Small intestine (tissue), 7 donors: ENCODE results near the gene DTHD1. TPM values are rescaled to one million over a fixed set of nuclear protein-coding genes. Genes with fewer than 3 reads are reported as not detected.

Source experiments
- DNase-seq, 2 donors: peaks; one replicate each; pipeline versions ENCODE4 v3.0.0 to v3.0.0-alpha.2; 2013
- FAIRE-seq: peaks from 2 replicates; lab custom pipeline; 2012; peaks lifted over from hg19 to GRCh38; lab: Jason Lieb, UNC
- H3K27ac ChIP-seq, 3 donors: one replicate each; pipeline ENCODE4 v1.5.1; 2013; ENCODE audit warnings: low read length in 2 of 3, mild to moderate bottlenecking in 2 of 3, control low read depth in 1 of 3, inconsistent platforms in 1 of 3, low read depth in 1 of 3, moderate library complexity in 1 of 3
- H3K27me3 ChIP-seq, 3 donors: one replicate each; pipeline ENCODE4 v1.6.1; 2013; ENCODE audit warnings: low read length in 3 of 3, inconsistent platforms in 1 of 3; ENCODE audit not compliant: control insufficient read depth in 3 of 3, insufficient read depth in 3 of 3
- H3K36me3 ChIP-seq, 3 donors: one replicate each; pipeline ENCODE4 v1.6.1; 2013; ENCODE audit warnings: low read length in 3 of 3, inconsistent platforms in 1 of 3, low read depth in 1 of 3, mild to moderate bottlenecking in 1 of 3, moderate library complexity in 1 of 3; ENCODE audit not compliant: control insufficient read depth in 3 of 3, insufficient read depth in 2 of 3
- H3K4me1 ChIP-seq, 3 donors: one replicate each; pipeline ENCODE4 v1.6.1; 2013; ENCODE audit warnings: low read length in 2 of 3, inconsistent platforms in 1 of 3, low read depth in 1 of 3, mild to moderate bottlenecking in 1 of 3, moderate library complexity in 1 of 3; ENCODE audit not compliant: control insufficient read depth in 3 of 3, insufficient read depth in 2 of 3
- H3K4me3 ChIP-seq, 3 donors: one replicate each; pipeline ENCODE4 v1.5.1; 2013; ENCODE audit warnings: low read length in 3 of 3, control low read depth in 1 of 3, inconsistent platforms in 1 of 3, low read depth in 1 of 3, mild to moderate bottlenecking in 1 of 3, moderate library complexity in 1 of 3
- H3K9me3 ChIP-seq, 2 donors: one replicate each; pipeline ENCODE4 v1.6.1; 2013; ENCODE audit warnings: low read depth in 1 of 2, low read length in 1 of 2; ENCODE audit not compliant: control insufficient read depth in 2 of 2, insufficient read depth in 1 of 2
- WGBS, 3 donors: extraction: QIAGEN DNeasy Blood & Tissue Kit; methylation state at CpG; one replicate each; pipeline ENCODE4 v1.1.7; 2013; 5-methylcytosine and 5-hydroxymethylcytosine counted together
- polyA plus RNA-seq, 4 donors: library from polyadenylated mRNA; stranded (reverse) in 3 of 4; unstranded in 1 of 4; fragments of 200-250 nt in 3 of 4; fragments of 120-200 nt in 1 of 4; gene quantifications; one replicate each; pipeline versions ENCODE4 v1.2.1 to v1.2.3, GENCODE V29; 2013
- donor health status: healthy with polysubstance abuse.
- donor health status: control.
- donor health status: control.
- donor health status: Bipolar disorder and iron deficiency.
- donor health status: healthy.

The DTHD1 gene
- polyA plus RNA-seq, 4 donors = 0.01 to 0.27 (median 0.04) TPM; not detected in 1

- no peak for FAIRE-seq
Measured at GRCh38 chr4:36280555-36280954, 861 bp upstream of the DTHD1 start.

GRCh38 chr4:36282503-36283030 is 1.2 kb downstream of the DTHD1 start:
- DNase-seq = no peak

More at GRCh38 chr4:36280555-36280954, 861 bp upstream of the DTHD1 start:
- Histone ChIP-seq H3K27me3 (no peaks in the 10 kb centered on the region), H3K27ac (peak overlapping the region in 1 of 3 donors; percentile 45), H3K4me1 (no peaks in the 10 kb centered on the region), H3K36me3 (no peaks in the 10 kb centered on the region), H3K4me3 (no peak overlapping the region), H3K9me3 (no peaks in the 10 kb centered on the region)
- 61 to 72% (median 67%) methylated on average over 4 of the region's 4 CpGs for WGBS, 3 donors
- no peak for DNase-seq

GRCh38 chr4:36283912-36284465 is 2.6 kb downstream of the DTHD1 start:
- Histone ChIP-seq H3K36me3 (no peaks in the 10 kb centered on the region), H3K27ac (no peak overlapping the region), H3K4me3 (no peak overlapping the region), H3K4me1 (no peaks in the 10 kb centered on the region), H3K9me3 (no peaks in the 10 kb centered on the region), H3K27me3 (no peaks in the 10 kb centered on the region)
- FAIRE-seq (no peak), DNase-seq (no peak)
- 77 to 92% (median 81%) methylated on average over 2 of the region's 2 CpGs for WGBS, 3 donors

More at GRCh38 chr4:36282503-36283030, 1.2 kb downstream of the DTHD1 start:
- FAIRE-seq = no peak
- no peaks in the 10 kb centered on the region for H3K27me3 ChIP-seq
- H3K27ac ChIP-seq = no peak overlapping the region
- no peak overlapping the region for H3K4me3 ChIP-seq
- no peaks in the 10 kb centered on the region for H3K36me3 ChIP-seq
- no peaks in the 10 kb centered on the region for H3K9me3 ChIP-seq
- no peaks in the 10 kb centered on the region for H3K4me1 ChIP-seq

DNA sequence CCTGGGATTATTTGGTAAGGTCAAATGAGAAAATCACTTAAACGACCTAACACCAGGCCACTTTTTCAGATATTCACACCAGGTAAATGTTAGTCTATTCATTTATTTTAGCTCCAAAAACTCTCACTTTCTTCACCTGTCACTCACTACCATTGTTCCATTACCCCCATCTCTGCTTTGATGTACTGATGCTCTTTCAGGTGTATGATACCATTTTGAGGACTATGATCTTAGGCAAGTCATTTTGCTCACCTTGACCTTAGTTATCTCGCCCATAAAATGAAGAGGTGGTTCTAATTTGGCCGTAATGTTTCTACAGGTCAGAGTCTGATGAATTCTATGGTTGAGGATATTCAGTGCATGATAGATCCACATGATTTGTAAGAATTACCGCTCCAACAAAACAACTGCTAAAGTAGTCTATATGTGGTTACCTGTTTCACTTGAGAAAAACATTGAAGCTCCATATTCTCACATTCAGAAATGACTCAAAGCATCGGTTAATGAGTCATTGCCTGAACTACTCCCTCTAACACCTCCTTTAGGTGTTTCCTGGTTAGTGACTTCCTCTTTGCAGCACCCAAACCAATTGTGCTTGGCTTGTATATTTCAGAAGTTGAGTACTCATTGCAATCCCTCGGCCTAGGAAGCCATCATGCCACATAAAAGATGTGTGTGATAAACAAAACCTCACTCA is 4.5 kb downstream of the DTHD1 start:
- no peaks in the 10 kb centered on the region for H3K9me3 ChIP-seq
- H3K27ac ChIP-seq = peak overlapping the region in 2 of 3 donors; percentile 65 to 84
- peak; percentile 15 for FAIRE-seq
- no peaks in the 10 kb centered on the region for H3K27me3 ChIP-seq
- DNase-seq = peak; percentile 7 to 84
- no peak overlapping the region for H3K4me3 ChIP-seq
- 35 to 58% (median 37%) methylated on average over 6 of the region's 6 CpGs for WGBS, 3 donors
- H3K36me3 ChIP-seq = no peaks in the 10 kb centered on the region
- H3K4me1 ChIP-seq = peaks cover 0 to 3% (median 2%) of the 10 kb centered on the region in 3 donors

DNA sequence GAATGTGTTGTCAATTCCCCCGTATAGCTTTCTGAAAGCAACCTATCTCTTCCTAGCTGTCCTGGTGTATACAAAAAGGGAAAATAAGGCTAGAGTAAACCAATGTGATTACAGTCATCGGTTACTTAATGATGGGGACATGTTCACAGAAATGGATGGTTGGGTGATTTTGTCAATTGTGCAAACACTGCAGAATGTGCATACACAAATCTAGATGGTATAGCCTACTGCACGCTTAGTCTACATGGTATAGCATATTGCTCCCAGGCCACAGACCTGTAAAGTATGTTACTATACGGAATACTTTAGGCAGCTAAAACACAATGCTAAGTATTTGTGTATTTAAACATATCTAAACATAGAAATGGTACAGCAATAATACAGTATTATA is 5.1 kb downstream of the DTHD1 start:
- Histone ChIP-seq H3K9me3 (no peaks in the 10 kb centered on the region), H3K27me3 (no peaks in the 10 kb centered on the region), H3K4me3 (no peak overlapping the region), H3K36me3 (no peaks in the 10 kb centered on the region), H3K4me1 (peaks cover 0 to 3% (median 2%) of the 10 kb centered on the region in 3 donors), H3K27ac (peak overlapping the region in 2 of 3 donors; percentile 41 to 57)
- no peak for FAIRE-seq
- 75 to 86% (median 78%) methylated on average over 4 of the region's 4 CpGs for WGBS, 3 donors
- no peak for DNase-seq

- peak; percentile 23 for FAIRE-seq
- Histone ChIP-seq H3K36me3 (no peaks in the 10 kb centered on the region), H3K27me3 (no peaks in the 10 kb centered on the region), H3K4me1 (peaks cover 0 to 3% (median 2%) of the 10 kb centered on the region in 3 donors), H3K4me3 (no peak overlapping the region), H3K27ac (no peak overlapping the region), H3K9me3 (no peaks in the 10 kb centered on the region)
- WGBS, 3 donors = 58 to 75% (median 73%) methylated on average over 2 of the region's 2 CpGs
- DNase-seq = no peak
Measured at GRCh38 chr4:36288731-36289426, 7.5 kb downstream of the DTHD1 start.

- no peak overlapping the region for H3K4me3 ChIP-seq
- peaks cover 0 to 3% (median 2%) of the 10 kb centered on the region in 3 donors for H3K4me1 ChIP-seq
- FAIRE-seq (peak; percentile 65), DNase-seq (peak; percentile 67 to 86)
- WGBS, 3 donors = 16 to 55% (median 41%) methylated on average over 2 of the region's 2 CpGs
- H3K9me3 ChIP-seq = no peaks in the 10 kb centered on the region
- no peaks in the 10 kb centered on the region for H3K27me3 ChIP-seq
- H3K36me3 ChIP-seq = no peaks in the 10 kb centered on the region
- no peak overlapping the region for H3K27ac ChIP-seq
Measured at GRCh38 chr4:36290641-36291040, 9.2 kb downstream of the DTHD1 start.

DNA sequence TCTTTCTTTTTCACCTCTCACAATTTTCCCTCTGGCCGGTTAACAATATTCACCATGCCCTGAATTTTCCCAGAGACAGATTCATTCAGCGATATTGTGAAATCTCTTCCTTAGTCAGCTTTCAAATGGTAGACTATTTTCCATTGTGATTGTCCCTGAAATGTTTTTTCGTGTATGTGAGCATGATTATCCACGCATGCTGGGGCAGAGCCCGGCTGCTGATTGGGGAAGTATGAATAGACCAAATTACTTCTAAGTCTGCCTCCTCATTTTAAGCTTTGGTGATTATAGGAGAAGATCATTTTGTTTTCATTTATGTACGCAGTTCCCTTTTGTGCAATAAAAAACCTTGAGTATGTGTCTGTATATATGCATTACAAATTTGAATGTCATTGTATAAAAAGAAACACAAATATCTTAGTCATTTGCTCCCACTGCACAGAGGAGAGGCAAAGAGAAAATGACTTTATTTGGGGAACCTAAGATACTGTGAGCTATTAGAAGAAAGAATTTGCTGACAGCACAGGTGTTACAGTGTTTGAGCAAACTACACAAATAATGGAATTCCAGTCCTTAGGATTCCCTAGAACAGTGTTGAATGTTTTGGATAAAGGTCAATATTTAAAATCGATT is 11.3 kb downstream of the DTHD1 start:
- WGBS, 3 donors = 80 to 82% (median 81%) methylated on average over 7 of the region's 7 CpGs
- Histone ChIP-seq H3K4me3 (no peak overlapping the region), H3K27ac (no peak overlapping the region), H3K27me3 (no peaks in the 10 kb centered on the region), H3K9me3 (no peaks in the 10 kb centered on the region), H3K36me3 (no peaks in the 10 kb centered on the region), H3K4me1 (peaks cover 0 to 3% (median 2%) of the 10 kb centered on the region in 3 donors)
- FAIRE-seq (no peak), DNase-seq (no peak)
